Skeletal muscle cell (primary cell): ENCODE data around the gene JUP.

ENCODE experiments used
- DNase-seq: peaks from one replicate; pipeline ENCODE4 v3.0.0-alpha.2; 2010; ENCODE audit warnings: low read depth
- H3K4me3 ChIP-seq: 2 replicates; pipeline ENCODE4 v1.5.1; 2011; ENCODE audit warnings: low read depth, mild to moderate bottlenecking, control low read depth, low read length, moderate library complexity

Gene JUP

DNA sequence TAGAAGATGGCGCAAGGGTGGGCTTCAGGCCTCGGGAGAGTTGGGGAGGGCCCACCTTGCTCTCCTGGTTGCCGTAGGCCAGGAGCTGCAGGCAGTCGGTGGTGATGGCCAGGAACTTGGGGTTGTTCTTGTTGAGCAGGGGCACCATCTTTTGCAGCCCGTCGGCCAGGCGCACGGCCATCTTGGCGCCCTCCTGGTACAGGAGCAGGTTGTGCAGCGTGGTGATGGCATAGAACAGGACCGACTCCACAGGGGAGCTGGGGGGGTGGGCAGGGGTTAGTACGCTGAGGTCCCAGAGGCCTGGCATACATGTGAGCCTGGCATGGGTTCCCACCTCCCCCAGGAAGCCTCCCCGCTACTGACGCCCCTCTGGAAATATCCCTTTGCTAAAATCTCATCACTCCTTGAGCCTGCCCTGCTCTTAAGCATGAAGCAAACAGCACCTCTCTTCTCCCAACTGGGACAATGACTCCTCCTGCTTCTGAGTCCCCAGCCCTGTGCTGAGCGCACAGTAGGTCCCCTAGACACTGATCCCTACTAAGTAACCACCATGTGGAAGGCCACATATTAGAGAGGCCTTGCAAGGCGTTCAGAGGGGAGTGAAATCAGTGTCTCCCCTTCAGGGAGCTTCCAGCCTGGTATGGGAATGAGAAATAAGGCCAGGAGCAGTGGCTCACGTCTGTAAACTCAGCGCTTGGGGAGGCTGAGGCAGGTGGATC, 19.0 kb downstream of the JUP start:
- no peak for DNase-seq
- no peak overlapping the region for H3K4me3 ChIP-seq

DNA sequence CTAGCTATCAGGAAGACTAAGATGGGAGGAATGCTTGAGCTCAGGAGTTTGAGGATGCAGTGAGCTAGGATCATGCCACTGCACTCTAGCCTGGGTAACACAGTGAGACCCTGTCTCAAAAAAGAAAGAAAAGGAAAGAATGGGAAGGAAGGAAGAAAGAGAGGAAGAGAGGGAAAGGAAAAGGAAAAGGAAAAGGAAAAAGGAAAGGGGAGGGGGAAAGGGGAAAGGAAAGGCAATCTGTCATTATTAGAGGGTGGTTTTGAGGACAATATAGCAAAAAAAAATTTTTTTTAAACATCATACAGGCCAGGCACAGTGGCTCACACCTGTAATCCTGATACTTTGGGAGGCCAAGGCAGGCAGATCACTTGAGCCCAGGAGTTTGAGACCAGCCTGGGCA, 20.4 kb downstream of the JUP start:
- no peak overlapping the region for H3K4me3 ChIP-seq

DNA sequence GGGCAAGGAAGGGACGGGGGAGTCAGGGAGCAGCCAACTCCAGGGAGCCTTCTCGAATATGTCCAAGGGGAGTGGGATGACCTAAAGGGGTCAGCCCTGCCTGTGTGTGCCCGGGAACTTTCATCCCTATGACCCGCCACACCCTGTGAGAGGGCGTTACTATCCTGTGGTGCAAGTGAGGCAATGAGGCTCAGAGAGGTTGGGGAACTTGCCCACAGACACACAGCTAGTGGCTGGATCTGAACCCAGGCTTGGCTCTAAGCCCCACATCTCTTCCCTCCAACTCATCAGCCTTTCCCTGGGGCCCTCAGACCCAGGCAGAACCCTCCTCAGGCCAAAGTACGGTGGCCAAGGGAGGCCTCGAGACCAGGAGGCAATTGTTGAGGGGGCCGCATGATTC, 23.2 kb downstream of the JUP start:
- no peak for DNase-seq

More for the DNA sequence above, 20.4 kb downstream of the JUP start:
- no peak for DNase-seq

DNA sequence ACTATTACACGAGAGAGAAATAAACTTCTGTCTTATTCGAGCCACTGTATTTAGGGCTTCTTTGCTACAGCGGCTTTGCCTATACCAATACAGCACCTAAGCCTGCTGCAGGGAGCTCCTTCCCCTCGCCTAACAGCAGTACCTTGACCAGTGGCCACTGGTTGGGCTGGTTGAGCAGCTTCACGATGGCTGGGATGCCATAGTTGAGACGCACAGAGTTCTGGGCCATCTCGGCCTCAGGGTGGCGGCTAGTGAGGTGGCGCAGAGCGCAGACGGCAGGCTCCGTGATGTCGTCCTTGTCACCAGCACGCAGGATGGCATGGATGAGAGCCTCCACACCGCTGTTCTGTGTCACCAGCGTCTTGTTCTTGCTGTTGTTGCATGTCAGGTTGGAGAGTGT, 23.7 kb downstream of the JUP start:
- no peak for DNase-seq
- H3K4me3 ChIP-seq: no peak overlapping the region

More for the DNA sequence above, 23.2 kb downstream of the JUP start:
- H3K4me3 ChIP-seq: no peak overlapping the region

DNA sequence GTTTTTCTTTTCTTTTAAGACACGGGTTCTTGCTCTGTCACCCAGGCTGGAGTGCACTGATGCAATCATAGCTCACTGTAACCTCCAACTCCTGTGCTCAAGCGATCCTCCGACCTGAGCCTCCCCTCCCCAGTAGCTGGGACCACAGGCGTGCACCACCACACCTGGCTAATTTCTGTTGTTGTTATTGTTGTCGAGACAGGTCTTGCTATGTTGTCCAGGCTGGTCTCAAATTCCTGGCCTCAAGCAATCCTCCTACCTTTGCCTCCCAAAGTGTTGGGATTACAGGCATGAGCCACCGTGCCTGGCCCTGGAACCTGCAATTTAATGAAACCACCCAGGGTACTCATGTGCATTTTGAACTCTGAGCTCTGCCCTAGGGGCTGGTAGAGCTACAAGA, 24.1 kb downstream of the JUP start:
- DNase-seq: no peak
- H3K4me3 ChIP-seq: no peak overlapping the region

DNA sequence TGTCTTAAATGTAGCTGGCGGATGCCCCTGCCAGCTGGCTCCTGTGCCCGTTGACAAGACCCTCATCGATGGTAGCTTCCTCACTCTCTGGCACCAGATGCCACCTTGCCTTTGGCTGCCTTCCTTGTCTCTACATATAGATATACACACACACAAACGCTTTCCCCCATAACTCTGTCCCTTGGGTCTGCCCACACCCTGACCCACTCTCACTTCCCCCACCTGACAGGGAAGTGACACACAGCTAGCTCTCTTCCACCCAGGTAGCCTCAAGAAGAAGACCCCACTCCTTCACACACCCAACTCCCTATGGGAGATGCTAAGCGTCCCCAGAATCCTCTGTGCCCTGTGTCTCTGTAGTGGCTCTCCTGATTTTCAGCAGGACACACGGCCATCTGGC, 25.6 kb downstream of the JUP start:
- H3K4me3 ChIP-seq: no peak overlapping the region

DNA sequence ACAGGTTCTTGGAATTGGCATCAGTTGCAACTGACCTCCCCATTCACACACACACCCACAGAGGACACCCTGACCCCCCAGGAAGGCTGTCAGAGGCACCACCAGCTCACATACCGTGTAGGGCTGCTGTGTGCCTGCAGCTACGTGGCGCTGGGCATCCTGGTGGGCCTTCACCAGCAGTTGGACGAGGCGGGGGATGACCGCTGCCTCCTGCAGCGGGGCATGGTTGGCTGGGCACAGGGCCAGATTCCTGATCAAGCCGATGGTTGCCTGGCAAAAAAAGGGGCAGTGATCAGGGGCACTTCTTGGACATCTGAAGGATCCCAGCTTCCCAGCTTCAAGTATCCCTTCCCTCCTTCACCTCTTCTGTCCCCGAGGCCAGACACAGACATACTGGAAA, 27.9 kb downstream of the JUP start:
- DNase-seq: no peak
- H3K4me3 ChIP-seq: no peak overlapping the region

More for the DNA sequence above, 25.6 kb downstream of the JUP start:
- DNase-seq: no peak

DNA sequence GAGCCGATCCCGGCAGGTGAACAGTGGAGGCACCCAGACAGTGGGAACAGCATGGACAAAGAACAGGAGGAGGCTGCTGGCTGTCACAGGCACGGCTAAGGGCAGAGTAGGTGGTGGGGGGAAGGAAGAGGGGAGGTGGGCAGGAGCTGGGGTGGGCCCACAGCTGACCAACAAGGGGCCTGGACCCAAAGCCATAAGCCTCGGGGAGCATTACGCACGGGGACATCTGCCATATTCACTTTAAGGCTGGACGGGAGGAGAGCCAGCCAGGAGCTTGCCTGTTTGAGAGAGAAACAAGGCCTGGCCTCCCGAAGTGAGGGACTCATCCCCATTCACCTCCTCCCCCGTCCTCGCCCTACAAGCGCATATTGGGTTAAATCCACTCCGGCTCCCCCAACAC, 32.4 kb downstream of the JUP start:
- no peak overlapping the region for H3K4me3 ChIP-seq
- DNase-seq: no peak

DNA sequence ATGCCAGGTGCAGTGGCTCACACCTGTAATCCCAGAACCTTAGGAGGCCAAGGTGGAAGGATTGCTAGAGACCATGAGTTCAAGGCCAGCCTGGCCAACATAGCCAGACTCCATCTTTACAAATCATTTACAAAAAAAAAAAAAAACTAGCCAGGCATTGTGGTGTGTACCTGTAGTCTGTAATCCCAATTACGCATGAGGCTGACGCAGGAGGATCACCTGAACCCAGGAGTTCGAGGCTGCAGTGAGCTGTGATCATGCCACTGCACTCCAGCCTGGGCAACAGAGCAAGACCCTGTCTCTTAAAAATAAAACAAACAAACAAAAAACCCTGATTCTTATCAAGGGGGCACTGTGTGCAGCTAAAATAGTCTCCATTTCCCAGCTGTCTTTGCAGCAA, 35.2 kb downstream of the JUP start:
- no peak for DNase-seq
- H3K4me3 ChIP-seq: no peak overlapping the region

DNA sequence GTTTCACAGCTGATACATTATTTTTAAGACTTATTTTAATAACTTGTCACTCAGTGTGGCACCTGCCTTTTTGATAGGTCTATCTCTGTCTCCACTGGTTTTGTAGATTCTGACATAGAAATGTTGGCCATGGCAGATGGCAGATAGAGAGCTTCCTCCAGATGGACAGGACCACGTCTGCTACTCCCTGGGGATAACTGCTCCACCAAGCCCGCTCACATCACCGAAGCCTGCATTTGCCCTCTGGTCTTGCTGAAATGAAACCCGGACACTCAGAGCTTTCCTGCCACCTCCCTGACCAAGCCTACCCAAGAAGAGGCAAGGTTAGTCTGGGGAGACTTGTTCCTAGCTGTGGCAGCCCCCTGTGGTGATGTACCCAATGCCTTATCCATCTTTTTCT, 35.6 kb downstream of the JUP start:
- no peak for DNase-seq
- no peak overlapping the region for H3K4me3 ChIP-seq

DNA sequence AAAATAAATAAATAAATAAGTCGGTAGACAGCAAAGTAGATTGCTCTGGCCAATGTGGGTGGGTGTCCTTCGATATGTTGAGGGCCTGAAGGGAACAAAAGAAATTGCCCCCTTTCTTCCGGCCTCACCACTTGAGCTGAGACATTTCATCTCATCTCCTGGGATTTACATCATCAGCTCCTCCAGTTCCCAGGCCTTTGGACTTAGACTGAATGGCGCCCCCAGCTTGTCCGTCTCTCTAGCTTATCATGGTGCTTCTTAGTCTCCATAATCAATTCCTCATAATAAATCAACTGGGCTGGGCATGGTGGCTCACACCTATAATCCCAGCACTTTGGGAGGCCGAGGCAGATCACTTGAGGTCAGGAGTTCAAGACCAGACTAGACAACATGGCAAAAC, 38.2 kb downstream of the JUP start:
- DNase-seq: no peak
- H3K4me3 ChIP-seq: no peak overlapping the region

DNA sequence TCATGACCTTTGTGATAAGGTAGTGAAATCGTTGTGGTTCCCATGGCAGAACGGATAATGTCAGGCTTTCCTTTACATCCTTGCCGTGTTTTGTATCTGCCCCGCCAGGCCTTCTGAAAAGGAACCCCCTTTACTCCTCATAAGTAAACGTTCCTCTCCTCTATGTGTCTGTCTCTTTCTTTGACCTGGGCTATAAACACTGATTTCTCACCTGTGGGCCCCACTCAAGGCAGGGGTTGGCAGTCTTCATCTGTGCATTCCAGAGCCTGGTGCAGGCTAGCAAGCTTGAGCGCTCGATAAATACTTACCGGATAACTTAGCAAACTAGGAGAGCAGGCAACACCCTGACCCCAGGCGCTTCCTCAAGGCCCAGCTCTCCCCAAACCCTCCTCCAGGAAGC, 44.8 kb downstream of the JUP start:
- DNase-seq: no peak
- H3K4me3 ChIP-seq: no peak overlapping the region

DNA sequence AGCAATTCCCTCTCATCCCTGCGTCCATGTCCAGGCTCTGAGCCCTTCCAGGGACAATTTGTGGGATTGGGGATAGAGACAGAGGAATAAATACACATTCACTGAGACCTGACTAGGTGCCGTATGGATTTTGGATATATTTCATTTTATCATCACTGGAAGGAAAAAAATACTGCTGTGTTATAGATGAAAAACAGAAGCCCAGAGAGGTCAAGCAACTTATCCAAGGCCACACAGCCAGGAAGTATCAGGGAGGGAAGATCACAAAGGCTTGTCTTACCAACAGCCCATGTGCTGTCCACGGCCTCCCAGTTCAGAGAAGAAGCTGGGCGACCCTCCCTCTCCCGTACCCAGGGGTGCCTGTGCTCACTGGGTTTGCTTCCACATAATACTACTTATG, 46.0 kb downstream of the JUP start:
- H3K4me3 ChIP-seq: no peak overlapping the region
- DNase-seq: no peak

DNA sequence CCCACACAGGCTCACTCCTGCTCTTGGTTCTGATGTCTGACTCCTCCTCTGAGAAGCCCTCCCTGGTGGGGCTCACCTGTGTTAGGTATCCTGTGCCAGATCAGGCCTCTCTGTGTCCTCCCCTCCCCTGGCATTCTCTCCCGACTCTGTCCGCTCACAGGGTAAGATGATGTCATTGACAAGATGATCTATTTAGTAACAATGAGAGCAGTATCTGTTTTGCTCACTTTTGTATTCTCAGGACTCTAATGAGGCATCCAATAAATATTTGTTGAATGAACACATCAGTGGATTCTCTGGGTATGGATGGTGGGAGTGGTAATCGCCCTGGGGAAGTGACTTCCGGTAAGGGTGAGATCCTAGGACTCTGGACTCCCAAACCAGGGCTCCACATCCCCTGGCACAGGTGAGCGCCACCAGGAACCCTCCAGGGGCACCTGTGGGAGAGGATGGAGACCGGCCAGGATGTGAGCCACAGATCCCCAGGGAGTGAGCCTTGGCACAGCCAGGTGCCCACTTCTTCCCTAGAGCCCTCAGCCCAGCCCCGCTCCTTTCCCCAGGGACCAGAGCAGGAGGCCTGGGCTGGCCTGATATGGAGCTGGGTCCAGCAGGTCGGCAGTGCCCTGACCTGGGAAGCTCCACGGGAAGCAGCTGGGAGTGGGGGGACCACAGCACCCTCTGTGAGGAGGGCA, 46.7 kb downstream of the JUP start:
- H3K4me3 ChIP-seq: no peak overlapping the region
- DNase-seq: no peak

DNA sequence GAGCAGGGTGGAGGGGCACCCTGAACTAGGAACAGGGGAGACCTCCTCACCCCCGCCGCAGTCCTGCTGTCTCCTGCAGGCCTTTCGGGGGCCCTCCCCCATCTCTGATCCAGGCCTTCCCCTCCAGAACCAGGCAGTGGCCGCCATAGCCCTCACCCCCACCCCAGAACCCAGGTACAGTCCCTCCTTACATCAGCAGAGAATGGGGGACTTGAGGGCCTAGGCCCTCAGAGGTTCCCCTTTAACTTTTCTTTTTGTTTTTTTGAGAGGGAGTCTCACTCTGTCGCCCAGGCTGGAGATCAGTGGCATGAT, 47.8 kb downstream of the JUP start:
- DNase-seq: no peak
- no peak overlapping the region for H3K4me3 ChIP-seq

DNA sequence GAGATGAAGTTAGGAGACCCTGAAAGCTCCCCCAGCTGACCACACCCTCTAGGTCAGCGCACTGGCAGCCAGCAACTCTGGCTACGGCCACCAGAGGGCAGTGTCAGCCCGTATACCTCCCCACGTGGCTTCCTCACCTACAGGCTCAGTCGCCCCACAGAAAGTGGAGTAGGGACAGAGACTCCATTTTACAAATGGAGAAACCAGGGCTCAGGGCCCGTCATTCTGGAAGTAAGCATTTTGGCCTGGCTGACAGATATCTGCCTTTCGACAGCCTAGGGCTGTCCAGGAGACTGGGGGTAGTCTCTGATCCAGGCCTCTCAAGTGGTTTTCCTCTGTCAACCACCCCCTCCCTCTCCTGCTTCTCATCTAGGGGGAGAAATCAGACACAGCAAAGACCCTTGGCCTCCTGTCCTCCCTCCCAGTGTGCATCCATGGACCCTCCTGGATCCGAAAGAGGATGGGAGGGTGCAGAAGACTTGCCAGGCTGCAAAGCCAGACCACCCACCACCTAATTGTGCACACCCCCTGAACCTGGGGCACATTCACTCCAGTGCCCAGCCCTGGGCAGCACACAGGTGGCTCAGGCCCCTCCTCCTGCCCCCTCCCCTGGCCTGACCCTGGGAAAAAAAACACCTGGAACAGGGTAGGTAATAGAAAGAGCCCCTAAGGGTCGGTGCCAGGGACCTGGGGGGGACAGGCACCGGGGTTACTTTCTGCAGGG, 48.3 kb downstream of the JUP start:
- DNase-seq: peak; percentile 8
- no peak overlapping the region for H3K4me3 ChIP-seq

DNA sequence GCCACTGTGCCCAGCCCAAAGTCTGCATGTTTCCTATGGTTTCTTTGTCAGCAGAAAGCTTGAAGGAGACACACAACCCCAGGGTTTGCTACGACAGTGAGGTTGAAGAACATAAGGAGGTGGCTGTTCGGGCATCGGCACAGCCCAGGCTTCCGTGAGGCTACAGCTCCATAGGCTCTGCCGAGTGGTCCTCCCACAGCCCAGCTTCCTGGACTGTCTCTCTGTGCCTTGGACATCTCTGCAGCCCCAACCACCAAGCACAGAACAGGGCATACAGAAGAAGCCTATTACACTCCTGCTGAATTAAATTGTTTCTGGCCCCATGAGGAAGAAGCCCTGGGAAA, 48.9 kb downstream of the JUP start:
- H3K4me3 ChIP-seq: no peak overlapping the region
- no peak for DNase-seq

DNA sequence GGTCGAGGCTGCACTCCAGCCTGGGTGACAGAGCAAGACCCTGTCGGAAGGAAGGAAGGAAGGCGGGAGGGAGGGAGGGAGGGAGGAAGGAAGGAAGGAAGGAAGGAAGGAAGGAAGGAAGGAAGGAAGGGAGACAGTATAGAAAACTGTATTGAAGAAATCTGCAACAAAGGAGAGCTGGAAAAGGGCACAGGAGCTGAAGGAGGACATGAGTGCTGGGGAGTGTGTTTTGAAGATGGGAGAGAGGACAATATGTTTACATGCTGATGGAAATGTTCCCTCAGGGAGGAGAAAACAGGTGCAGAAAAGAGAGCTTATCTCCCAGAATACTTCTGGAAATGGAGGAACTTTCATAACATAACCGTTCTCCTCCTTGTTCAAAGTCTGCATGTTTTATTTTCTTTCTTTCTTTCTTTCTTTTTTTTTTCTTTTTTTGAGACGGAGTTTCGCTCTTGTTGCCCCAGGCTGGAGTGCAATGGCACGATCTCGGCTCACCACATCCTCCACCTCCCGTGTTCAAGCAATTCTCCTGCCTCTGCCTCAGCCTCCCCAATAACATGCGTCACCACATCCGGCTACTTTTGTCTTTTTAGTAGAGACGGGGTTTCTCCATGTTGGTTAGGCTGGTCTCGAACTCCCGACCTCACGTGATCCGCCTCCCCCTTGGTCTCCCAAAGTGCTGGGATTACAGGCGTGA, 49.4 kb downstream of the JUP start:
- no peak overlapping the region for H3K4me3 ChIP-seq
- DNase-seq: no peak

DNA sequence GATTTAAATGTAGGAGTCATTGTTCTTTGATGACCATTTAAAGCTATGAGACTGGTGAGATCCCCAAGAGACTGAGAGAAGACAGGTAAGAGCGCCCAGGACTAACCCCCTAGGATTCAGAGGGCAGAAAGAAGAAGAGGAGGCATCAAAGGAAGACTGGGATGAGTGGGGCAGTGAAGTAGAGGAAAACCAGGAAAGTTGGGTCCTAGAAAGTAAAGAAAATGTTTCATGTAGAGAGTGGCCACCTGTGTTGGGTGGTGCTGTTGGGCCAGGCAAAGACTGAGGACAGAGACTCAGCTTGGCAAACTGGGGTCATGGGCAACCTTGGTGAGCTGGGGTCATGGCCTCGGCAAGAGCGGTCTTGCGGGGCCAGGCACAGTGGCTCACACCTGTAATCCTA, 50.8 kb downstream of the JUP start:
- DNase-seq: no peak
- no peak overlapping the region for H3K4me3 ChIP-seq

DNA sequence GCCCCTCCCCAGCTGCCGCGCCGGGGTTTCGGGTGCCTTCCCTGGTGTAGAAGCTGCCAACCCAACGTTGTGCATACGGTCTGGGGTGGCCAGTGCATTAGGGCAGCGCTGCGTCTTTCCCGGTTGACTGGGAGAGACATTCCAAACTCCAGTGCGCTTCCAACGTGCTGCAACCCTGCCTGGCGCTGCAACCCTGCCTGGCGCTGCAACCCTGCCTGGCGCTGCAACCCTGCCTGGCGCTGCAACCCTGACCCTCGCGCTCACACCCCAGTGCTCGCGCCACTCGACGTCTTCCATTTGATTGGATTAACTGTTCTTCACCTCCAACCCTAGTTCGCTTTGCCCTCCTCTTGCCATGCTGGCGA, 51.6 kb downstream of the JUP start:
- no peak for DNase-seq
- H3K4me3 ChIP-seq: peak overlapping the region; percentile 37
